ENCODE measurements around the gene BSG.
"Not testable (repeated sequence)": the region's sequence is repeated elsewhere in the genome, so short reads cannot be mapped to it uniquely, and the experiment has no call there.

The BSG gene

DNA sequence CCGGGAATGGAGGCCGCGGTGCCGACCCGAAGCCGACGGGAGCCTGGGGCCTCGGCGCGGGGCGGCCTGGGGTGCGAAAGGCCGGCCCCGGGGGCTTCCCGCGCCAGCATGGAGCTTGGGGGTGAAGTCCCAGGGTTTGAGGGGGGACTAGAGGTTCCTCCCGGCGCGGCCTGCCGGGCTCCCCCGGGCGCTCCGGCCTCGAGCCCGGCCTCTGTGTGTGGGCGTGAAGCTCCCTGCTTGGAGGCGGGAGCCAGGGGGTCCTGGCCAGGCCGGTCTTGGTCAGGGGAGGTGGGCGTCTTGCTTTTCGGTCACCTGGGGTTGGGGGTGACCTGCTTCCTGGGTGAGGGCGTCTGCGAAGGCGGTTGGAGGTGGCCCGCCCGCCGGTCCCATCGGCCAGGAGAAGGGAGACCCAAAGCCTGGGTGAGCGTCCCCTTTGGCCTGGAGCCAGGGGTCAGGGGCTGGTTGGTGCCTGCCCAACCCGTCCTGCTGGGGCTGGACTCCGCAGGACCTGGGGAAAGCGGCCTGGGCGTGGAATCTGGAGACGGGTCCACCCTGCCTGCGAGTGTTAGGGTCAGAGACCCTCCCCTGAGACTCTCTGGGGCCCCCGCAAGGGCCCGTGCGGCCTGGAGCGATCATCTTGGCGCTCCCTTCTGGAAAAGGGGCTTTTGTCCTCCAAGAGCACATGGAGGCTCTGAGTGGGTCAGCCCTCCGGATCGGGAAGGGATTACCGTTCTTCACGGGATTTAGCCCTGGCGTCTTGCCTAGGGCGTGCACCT lies 535 bp downstream of the BSG start:
- no peak for DNase-seq (ENCODE audit: low spot score)

DNA sequence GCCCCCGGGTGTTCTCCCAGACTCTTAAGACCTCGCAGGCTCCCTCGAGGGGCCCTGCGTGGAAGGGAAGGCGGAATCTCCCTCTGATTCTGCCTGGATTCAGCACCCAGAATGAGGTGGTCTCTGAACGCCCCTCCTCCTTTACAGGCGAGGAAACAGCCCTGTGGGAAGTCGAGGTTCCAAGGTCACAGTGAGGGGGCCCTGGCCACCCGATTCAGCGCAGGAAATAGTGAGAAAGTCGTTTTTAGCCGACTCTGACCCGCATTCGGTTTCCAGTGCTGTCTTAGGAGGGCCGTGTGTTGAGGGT lies 1.1 kb downstream of the BSG start:
- DNase-seq (ENCODE audit: low spot score), result no peak

DNA sequence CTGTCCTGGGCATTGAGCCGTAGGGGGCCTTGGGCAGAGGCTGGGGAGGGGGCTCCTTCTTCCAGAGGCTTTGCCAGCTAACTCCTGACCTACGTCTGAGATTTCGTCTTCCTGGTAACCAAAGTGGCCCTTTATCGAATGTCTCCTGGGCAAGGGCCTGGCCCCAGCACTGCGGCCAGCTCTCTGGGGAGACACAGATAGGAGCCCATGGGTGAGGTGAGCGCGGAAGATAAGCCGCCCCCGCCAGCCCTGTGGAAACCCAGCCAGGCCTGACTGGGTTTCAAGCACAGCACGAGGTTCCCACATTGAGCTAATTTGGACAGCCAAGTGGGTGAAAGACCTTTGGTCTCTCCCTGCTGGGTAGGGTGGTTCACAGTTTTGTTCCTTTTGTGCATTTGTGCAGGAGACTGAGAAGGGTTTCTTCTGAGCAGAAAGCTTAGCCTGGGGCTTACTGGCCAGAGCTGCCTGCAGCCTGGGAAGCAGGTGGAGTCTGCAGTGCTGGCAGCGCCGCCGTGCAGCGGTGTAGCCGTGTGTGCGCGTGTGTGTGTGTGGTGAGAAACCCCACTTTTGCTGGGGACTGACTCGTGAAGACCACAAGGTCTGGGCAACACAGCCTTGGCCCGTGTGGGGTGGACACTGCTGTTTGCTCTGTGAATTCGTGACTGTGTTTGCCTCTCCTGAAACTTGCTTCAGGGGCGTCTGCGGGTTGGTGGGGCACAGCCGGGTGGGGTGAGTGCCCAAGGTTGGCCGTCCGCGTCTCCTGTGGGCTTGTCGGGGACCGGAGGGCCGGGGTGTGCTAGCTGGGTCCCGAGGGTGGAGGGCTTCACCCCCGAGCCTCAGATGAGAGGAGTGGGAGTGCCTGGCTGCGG lies 2.5 kb downstream of the BSG start:
- no peak for DNase-seq (ENCODE audit: low spot score)

DNA sequence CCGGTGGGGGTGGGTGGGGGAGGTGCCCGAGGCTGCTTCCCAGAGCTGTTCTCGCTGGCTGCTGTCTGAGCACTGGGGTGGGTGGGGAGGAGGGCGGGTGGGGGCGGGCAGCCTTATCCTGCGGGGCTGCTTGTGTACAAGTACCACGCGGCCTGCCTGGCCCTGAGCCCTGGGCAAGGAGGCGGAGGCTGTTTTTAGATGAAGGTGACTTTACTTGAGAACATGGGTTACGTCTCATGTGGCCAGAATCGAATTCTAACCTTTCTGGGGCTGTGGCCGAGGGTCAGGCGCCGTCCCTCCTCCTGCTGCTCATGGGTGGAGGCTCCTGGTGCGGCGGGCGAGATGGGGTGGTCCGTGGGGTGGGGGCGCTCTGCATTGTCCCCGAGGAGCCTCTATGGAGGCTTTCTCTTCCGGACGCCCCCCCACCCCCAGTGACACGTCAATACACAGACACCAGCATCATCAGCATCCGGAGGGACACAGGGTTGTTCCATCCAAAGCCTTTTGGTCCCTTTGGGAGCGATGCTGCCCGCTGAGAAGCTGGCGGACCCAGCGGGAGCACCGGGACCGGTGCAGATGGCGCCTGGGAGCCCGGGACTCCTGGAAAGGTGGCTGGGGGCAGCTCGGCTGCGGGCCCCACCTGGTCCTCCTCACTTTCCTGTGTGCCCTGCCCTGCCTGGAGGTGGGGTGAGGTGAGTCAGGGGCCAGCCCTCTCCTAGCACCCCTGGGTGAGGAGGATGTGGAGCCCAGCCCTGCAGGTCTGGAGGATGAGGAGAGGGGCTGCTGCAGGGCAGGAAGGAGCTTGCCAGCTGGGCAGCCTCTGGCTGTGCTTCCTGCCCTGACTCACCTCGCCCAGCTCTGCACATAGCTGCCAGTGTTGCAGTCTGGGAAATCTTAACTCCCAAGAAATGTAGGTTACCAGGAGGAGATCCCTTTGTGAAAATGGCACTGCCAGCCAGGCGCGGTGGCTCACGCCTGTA lies 3.4 kb downstream of the BSG start:
- no peak for DNase-seq (ENCODE audit: low spot score)

DNA sequence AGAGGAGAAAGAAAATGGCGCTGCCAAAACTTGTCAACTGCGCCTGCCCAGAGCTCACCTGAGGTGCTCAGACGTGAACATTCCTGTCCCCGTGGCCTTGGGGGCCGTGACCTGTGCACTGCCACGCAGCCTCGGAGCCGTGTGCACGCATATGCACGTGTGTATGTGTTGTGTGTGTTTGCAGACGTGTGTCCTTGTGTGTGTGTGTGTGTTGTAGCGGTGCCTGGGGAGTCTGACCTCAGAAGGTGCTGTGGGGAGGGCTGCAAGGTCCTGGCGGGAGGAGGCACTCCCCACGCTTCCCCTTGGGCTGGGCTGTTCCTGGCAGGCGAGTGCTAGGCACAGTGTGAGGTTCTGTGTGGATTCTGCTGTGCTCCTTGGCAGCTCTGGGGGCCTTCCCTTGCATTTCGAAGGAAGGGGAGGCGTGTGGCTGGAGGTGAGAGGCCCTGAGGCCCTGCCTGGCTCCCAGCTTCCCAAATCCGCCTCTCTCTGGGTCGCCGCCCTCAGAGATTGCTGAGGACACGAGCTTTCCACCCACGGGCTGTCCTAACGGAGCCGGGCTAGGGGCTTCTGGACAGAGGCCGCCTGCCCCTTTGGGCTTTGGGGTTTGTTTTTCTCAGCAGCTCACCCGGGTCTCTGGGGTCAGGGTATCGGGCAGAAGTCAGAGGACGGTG lies 4.5 kb downstream of the BSG start:
- no peak for DNase-seq (ENCODE audit: low spot score)

DNA sequence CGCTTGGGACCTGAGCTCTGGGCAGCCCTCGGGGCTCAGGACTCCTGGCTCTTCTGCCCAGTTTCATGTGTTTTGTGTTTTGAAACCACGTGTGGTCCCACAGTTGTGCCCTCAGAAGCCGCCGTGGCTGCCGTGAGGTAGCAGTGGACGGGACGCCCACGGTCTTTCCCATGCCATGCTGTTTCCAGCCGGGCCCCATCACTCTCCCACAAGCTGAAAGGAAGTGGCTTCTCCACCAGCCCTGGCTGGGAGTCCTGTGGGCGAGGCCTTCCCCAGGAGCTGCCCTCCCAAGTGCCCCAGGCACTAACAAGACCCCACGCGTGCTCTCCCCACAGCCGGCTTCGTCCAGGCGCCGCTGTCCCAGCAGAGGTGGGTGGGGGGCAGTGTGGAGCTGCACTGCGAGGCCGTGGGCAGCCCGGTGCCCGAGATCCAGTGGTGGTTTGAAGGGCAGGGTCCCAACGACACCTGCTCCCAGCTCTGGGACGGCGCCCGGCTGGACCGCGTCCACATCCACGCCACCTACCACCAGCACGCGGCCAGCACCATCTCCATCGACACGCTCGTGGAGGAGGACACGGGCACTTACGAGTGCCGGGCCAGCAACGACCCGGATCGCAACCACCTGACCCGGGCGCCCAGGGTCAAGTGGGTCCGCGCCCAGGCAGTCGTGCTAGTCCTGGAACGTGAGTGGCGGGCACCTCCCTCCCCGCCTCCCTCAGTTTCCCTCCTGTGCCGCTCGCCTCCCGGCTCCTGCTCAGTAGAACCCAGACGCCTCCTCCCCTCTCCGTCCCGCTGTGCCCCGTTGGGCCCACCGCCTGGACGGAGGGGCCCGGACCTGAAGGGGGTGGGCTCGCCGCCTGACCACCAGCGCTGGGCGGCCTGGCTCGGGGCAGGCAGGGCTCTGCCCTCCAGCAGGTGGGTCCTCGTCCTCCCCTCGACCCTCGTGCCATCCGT lies 5.3 kb downstream of the BSG start:
- no peak for DNase-seq (ENCODE audit: low spot score)

DNA sequence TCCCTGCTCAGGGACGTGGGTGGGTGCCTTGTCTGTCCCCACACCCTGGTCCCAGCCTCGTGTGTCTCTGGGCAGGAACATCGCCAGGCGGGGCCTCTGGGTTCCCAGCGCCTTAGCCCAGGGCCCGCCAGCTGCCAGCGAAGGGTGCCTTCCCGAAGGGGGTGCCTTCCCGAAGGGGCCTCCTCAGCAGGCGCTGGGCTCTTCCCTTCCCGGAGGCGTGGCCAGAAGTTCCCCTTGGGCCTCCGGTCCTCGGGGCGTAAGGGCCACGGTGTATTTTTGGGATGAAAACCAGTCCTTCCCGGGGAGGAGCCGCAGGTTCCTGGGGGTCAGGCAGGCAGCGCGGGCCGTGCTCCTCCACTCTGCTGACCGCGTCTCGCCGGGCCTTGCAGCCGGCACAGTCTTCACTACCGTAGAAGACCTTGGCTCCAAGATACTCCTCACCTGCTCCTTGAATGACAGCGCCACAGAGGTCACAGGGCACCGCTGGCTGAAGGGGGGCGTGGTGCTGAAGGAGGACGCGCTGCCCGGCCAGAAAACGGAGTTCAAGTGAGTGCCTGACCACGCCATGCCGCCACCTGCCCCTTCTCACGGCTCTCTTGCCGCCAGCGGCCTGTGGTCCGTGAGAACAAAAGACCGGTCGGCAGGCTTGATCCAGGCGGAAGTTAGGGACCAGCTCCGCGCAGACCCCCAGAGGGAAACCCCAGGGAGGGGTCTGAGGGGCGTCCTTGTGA lies 6.9 kb downstream of the BSG start:
- DNase-seq (ENCODE audit: low spot score), result no peak

DNA sequence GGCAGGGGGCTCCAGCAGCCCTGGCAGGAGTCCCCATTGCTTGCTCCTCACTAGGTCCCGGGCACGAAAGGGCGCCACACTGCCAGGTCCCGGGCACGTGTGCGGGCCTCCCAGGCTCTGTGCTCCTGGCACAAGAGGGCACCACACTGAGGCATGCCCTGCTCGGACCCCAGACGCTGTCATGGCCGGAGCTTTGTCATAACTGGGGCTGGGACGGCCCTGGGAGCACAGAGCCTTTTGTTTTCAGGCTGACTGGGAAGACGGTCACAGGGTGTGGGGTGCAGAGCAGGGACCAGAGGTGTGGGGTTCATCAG lies 7.4 kb downstream of the BSG start:
- DNase-seq (ENCODE audit: low spot score), result no peak

DNA sequence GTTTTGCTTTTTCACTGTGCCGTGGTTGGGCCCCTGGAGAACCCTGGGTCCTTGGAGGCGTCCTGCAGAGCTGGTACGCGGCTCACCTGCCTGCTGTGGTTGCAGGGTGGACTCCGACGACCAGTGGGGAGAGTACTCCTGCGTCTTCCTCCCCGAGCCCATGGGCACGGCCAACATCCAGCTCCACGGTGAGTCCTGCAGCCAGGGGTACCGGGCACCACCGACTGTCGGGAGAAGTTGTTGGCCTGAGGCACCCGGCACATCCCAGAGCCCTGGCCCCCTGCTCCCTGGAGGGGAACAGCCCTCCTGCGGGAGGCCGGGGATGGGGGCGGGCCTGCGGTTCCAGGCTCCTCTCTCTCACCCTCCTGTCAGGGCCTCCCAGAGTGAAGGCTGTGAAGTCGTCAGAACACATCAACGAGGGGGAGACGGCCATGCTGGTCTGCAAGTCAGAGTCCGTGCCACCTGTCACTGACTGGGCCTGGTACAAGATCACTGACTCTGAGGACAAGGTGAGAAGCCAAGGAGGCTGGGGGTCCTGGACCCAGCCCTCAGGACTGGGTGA lies 8.0 kb downstream of the BSG start:
- DNase-seq (ENCODE audit: low spot score), result no peak

DNA sequence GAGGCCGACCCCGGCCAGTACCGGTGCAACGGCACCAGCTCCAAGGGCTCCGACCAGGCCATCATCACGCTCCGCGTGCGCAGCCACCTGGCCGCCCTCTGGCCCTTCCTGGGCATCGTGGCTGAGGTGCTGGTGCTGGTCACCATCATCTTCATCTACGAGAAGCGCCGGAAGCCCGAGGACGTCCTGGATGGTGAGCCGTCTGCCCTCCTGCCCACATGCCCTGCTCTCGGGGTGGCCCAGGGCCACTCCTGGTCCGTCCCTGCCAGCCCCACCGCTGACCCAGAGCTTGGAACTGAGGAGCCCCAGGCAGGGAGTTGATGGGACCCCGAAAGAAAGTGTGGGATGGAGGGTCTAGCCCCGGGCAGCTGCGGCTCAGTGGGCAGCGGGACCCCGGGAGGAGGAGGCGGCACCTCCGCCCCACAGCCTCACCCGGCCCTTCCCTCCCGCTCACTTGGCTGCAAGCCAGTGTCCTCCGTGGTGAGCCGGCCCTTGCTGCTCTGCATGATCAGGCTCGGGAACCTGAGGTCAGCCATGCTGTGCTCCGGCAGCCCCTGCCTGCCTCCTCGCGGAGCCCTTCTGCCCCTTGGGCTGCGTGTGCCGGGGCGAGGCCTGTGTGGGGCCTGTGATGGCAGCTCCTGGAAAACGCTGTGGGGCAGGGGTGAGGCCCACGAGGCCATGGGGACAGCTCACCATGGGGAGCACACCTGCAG lies 9.2 kb downstream of the BSG start:
- DNase-seq (ENCODE audit: low spot score), result no peak

DNA sequence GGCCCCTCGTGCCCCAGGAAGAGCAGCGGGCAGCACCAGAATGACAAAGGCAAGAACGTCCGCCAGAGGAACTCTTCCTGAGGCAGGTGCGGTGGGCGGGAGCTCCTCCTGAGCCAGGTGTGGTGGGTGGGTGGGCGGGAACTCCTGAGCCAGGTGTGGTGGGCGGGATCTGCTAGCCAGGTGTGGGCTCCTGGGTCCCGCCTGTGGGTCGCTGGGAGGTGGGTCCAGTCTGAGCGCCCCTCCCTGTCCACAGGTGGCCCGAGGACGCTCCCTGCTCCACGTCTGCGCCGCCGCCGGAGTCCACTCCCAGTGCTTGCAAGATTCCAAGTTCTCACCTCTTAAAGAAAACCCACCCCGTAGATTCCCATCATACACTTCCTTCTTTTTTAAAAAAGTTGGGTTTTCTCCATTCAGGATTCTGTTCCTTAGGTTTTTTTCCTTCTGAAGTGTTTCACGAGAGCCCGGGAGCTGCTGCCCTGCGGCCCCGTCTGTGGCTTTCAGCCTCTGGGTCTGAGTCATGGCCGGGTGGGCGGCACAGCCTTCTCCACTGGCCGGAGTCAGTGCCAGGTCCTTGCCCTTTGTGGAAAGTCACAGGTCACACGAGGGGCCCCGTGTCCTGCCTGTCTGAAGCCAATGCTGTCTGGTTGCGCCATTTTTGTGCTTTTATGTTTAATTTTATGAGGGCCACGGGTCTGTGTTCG lies 10.3 kb downstream of the BSG start:
- no peak for DNase-seq (ENCODE audit: low spot score)

DNA sequence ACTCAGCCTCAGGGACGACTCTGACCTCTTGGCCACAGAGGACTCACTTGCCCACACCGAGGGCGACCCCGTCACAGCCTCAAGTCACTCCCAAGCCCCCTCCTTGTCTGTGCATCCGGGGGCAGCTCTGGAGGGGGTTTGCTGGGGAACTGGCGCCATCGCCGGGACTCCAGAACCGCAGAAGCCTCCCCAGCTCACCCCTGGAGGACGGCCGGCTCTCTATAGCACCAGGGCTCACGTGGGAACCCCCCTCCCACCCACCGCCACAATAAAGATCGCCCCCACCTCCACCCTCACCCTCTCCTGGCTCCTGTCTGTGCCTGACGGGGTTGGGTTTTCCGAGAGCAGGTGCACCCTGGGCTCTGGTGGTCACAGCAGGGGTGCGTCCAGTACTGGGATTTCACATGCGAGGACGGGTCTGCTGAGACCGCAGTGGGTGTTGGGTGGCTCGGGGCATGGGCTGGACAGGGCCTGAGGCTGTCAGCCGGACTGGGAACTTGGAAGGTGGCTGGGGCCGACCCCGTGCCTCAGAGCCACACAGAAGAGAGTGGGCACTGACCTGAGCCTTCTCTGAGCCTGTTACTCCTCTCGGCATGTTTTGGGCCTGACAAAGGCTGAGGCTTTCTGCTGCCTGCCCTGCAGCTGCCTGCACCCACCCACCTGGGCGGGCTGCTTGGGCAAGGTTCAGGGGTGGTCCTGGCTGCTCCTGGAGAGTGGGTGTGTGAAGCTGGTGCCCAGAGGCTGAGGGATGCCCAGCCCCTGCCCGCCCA lies 11.0 kb downstream of the BSG start:
- no peak for DNase-seq (ENCODE audit: low spot score)

DNA sequence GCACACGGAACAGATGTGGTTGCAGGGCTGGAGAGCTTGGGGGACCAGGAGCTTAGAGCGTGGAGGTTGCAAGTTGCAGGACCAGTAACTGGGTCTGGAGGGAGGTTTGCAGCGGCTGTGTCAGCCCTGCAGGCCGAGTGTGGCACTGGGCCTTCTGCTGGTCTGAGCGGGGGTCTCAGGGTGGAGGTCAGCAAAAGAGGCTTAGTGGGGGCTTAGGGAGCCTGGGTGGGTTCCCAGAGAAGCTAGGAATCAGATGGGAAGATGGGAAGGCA lies 11.5 kb downstream of the BSG start:
- no peak for DNase-seq (ENCODE audit: low spot score)

DNA sequence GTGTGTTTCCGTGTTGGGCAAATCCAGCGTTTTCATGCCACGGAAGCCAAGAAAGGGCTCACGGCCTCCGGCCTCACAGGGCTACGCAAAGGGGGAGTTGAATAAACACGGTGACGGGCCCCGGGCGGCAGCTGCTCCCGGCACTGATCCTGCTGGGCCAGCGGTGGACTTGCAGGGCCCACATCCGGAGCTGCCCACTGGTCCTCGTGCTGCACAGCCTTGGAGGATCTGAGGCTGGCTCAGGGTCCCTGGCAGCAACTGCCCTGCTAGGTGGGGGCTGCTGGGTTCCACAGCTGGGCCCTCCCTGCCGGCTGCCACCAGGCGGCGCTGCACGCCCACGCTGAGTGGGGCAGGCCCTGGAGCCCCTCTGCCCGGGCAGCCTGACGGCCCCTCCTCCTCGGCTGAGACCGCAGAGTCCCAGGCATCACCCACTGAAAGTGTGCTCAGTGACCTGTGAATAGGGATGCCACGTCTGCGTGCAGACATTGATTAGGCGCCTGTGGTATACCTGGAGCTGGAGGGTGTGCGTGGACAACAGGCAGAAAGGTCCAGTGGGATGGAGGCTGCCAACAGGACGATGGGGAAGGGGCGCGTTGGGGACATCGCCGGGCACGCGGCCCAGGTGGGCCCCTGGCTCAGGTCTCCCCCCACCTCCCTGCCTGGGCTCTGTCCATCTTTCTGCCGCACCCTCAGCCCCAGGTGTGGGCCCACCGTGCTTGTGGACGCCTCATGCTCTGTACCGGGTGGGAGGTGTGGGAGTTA lies 12.0 kb downstream of the BSG start:
- no peak for DNase-seq (ENCODE audit: low spot score)

DNA sequence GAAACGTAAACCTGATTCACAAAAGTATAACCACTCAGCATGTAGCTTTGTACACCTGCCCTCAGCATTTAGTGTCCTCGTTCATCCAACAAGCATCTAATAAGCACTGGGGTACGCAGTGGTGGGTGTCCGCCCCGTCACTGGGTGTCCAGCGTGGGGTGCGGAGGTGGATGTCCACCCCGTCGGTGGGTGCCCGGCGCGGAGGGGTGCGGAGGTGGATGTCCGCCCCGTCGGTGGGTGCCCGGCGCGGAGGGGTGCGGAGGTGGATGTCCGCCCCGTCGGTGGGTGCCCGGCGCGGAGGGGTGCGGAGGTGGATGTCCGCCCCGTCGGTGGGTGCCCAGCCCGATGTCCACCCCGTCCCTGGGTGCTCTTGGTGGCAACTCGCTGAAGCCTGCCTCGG lies 12.8 kb downstream of the BSG start:
- DNase-seq (ENCODE audit: low spot score), result not testable (repeated sequence)

DNA sequence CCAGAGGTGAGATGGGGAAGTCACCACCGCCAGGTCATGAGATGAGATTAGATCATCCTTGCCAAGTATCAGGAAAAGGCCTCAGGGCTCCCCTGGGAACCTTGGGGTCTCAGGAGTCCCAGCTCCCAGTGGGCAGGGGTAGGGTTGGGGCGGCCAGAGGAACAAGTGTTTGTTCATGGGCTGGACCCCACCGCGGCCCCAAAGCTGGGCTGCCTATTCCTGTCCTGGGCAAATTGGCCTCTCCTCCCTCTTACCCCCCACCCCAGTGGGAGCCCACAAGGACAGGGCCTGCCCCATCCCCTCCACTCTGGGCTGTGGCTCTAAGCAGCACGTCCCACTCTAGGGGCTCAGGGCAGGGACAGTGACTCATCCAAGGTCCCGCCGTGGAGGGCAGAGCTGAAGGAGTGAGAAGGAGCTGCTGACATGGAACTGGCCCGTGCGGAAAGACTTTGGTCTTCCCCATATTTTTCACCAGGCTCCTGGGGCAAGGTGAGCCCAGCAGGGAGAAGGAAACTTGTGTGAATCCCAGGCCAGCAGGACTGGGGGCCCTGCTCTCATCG lies 13.2 kb downstream of the BSG start:
- no peak for DNase-seq (ENCODE audit: low spot score)

All from pons (tissue), 1 donor.